GM19351 (cell line): ENCODE measurements around the gene FCHSD2.
"Not testable (repeated sequence)": the region's sequence is repeated elsewhere in the genome, so short reads cannot be mapped to it uniquely, and the experiment has no call there.

Source experiments
- ATAC-seq: cut with Tn5 transposase; IDR thresholded peaks from one replicate; pipeline ENCODE4 v1.9.1; 2021; ENCODE audit warnings: mild to moderate bottlenecking, moderate library complexity; ENCODE audit not compliant: unreplicated experiment

Gene FCHSD2

GRCh38 chr11:72940417-72940816 lies 201.7 kb downstream of the FCHSD2 start:
- ATAC-seq: no peak

GRCh38 chr11:72939031-72939430 lies 203.1 kb downstream of the FCHSD2 start:
- no peak for ATAC-seq

GRCh38 chr11:72937439-72937838 lies 204.7 kb downstream of the FCHSD2 start:
- no peak for ATAC-seq

- no peak for ATAC-seq
These were observed 206.4 kb downstream of the FCHSD2 start for GRCh38 chr11:72935700-72936099.

GRCh38 chr11:72932132-72932570 lies 210.0 kb downstream of the FCHSD2 start:
- ATAC-seq: no peak

GRCh38 chr11:72930008-72930407 lies 212.1 kb downstream of the FCHSD2 start:
- ATAC-seq: no peak

- no peak for ATAC-seq
These were observed 212.9 kb downstream of the FCHSD2 start for GRCh38 chr11:72929256-72929655.

- no peak for ATAC-seq
These were observed 214.7 kb downstream of the FCHSD2 start for GRCh38 chr11:72927380-72927779.

GRCh38 chr11:72926076-72926475 lies 216.0 kb downstream of the FCHSD2 start:
- no peak for ATAC-seq

- ATAC-seq: no peak
These were observed 216.5 kb downstream of the FCHSD2 start for GRCh38 chr11:72925656-72926055.

- no peak for ATAC-seq
These were observed 217.4 kb downstream of the FCHSD2 start for GRCh38 chr11:72924568-72925190.

- ATAC-seq: no peak
These were observed 220.9 kb downstream of the FCHSD2 start for GRCh38 chr11:72921028-72921716.

GRCh38 chr11:72920001-72920400 lies 222.1 kb downstream of the FCHSD2 start:
- no peak for ATAC-seq

GRCh38 chr11:72918851-72919250 lies 223.3 kb downstream of the FCHSD2 start:
- ATAC-seq: no peak

- no peak for ATAC-seq
These were observed 229.9 kb downstream of the FCHSD2 start for GRCh38 chr11:72912253-72912652.

- not testable (repeated sequence) for ATAC-seq
These were observed 232.3 kb downstream of the FCHSD2 start for GRCh38 chr11:72909558-72910388.

- no peak for ATAC-seq
These were observed 234.0 kb downstream of the FCHSD2 start for GRCh38 chr11:72908032-72908676.

- ATAC-seq: no peak
These were observed 238.1 kb downstream of the FCHSD2 start for GRCh38 chr11:72904016-72904415.

GRCh38 chr11:72901374-72901773 lies 240.7 kb downstream of the FCHSD2 start:
- no peak for ATAC-seq

- ATAC-seq: no peak
These were observed 242.1 kb downstream of the FCHSD2 start for GRCh38 chr11:72900013-72900412.

GRCh38 chr11:72899238-72899637 lies 242.9 kb downstream of the FCHSD2 start:
- no peak for ATAC-seq
